ENCODE measurements around the gene C16orf92.

GRCh38 chr16:30006659-30007377 is 16.2 kb upstream of the C16orf92 start:
- TF ChIP-seq, protein P1, sequence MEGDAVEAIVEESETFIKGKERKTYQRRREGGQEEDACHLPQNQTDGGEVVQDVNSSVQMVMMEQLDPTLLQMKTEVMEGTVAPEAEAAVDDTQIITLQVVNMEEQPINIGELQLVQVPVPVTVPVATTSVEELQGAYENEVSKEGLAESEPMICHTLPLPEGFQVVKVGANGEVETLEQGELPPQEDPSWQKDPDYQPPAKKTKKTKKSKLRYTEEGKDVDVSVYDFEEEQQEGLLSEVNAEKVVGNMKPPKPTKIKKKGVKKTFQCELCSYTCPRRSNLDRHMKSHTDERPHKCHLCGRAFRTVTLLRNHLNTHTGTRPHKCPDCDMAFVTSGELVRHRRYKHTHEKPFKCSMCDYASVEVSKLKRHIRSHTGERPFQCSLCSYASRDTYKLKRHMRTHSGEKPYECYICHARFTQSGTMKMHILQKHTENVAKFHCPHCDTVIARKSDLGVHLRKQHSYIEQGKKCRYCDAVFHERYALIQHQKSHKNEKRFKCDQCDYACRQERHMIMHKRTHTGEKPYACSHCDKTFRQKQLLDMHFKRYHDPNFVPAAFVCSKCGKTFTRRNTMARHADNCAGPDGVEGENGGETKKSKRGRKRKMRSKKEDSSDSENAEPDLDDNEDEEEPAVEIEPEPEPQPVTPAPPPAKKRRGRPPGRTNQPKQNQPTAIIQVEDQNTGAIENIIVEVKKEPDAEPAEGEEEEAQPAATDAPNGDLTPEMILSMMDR (IDR thresholded peaks at IDR 0.05), result no peak
- TF ChIP-seq POLR2A (IDR thresholded peaks at IDR 0.05), result no peak
- TF ChIP-seq POLR2AphosphoS5 (IDR thresholded peaks at IDR 0.05), result no peak
